Testis (tissue), 3 donors: Measurements from ENCODE around the gene KCNE1. TPM values are rescaled to one million over a fixed set of nuclear protein-coding genes. Genes with fewer than 3 reads are reported as not detected.
A peak's percentile ranks its signal among the peaks of the same experiment; 100 is the strongest.

Source experiments
- DNase-seq: peaks from one replicate; pipeline ENCODE4 v3.0.0-alpha.2; 2019
- H3K27ac ChIP-seq, 2 donors: fragments of 200-600 bp; sonication (generic); one replicate each; pipeline ENCODE4 v1.5.1; 2019
- H3K27me3 ChIP-seq: fragments of 200-600 bp; sonication (generic); one replicate; pipeline ENCODE4 v1.5.1; 2019
- H3K36me3 ChIP-seq: fragments of 200-600 bp; sonication (generic); one replicate; pipeline ENCODE4 v1.5.1; 2017; ENCODE audit warnings: low read depth; ENCODE audit errors: missing control alignments
- H3K4me1 ChIP-seq: fragments of 200-600 bp; sonication (generic); one replicate; pipeline ENCODE4 v1.5.1; 2019
- H3K4me3 ChIP-seq, 2 donors: fragments of 200-600 bp; sonication (generic); one replicate each; pipeline ENCODE4 v1.5.1; 2017 to 2019
- H3K9me3 ChIP-seq: fragments of 200-600 bp; sonication (generic); one replicate; pipeline ENCODE4 v1.5.1; 2017
- POLR2A ChIP-seq: fragments of 450-650 bp; IDR thresholded peaks from one replicate; pipeline ENCODE4 v1.6.1; 2017; ENCODE audit warnings: antibody characterized with exemption, mild to moderate bottlenecking, moderate library complexity
- WGBS, 2 donors: methylation state at CpG; one replicate each; pipeline ENCODE4 v1.1.5; 2018; 5-methylcytosine and 5-hydroxymethylcytosine counted together
- intact Hi-C: fragments of 100-400 bp; cut with DNase I; formaldehyde crosslinking; loops from one replicate; pipeline ENCODE4 v1.15.1; 2023; ENCODE audit warnings: low total_unique reads
- polyA plus RNA-seq: library from polyadenylated mRNA; stranded (reverse); fragments of 350-450 nt; fragmentation: Illumina TruSeq; extraction: RNeasy Lipid Tissue Mini Kit (QIAGEN cat#74804); gene quantifications from one replicate; pipeline ENCODE4 v1.2.3, GENCODE V29; 2014; ENCODE audit warnings: low read depth, low replicate concordance; ENCODE audit not compliant: insufficient read depth
- total RNA-seq, 2 donors: library from RNA; depleted of rRNA; stranded (reverse); fragments of >200 nt; gene quantifications; one replicate each; pipeline ENCODE4 v1.2.3, GENCODE V29; 2016
- TF ChIP-seq, protein P1 (sequence below), 3 experiments: fragments of 450-650 bp in 2 of 3; fragments of 200-600 bp in 1 of 3; sonication (generic) in 1 of 3; IDR thresholded peaks; one replicate each; pipeline ENCODE4 v1.5.1; 2016 to 2019; ENCODE audit warnings: antibody characterized with exemption in 3 of 3, mild to moderate bottlenecking in 2 of 3, moderate library complexity in 1 of 3

The KCNE1 gene
- total and polyA plus RNA-seq, 3 donors from 2014 or later: 7.3 to 16.7 (median 12.4) TPM

- Histone ChIP-seq H3K36me3 (no peaks in the 10 kb centered on the region), H3K27ac (peak overlapping the region; percentile 59 to 60), H3K4me3 (no peak overlapping the region), H3K9me3 (no peaks in the 10 kb centered on the region), H3K4me1 (peaks cover 14% of the 10 kb centered on the region), H3K27me3 (no peaks in the 10 kb centered on the region)
- DNase-seq: peak; percentile 88
- WGBS, 2 donors: 22 to 63% methylated on average over 6 of the region's 6 CpGs
- intact Hi-C loops: no loop called here
- no peak for TF ChIP-seq POLR2A
- TF ChIP-seq, protein P1, sequence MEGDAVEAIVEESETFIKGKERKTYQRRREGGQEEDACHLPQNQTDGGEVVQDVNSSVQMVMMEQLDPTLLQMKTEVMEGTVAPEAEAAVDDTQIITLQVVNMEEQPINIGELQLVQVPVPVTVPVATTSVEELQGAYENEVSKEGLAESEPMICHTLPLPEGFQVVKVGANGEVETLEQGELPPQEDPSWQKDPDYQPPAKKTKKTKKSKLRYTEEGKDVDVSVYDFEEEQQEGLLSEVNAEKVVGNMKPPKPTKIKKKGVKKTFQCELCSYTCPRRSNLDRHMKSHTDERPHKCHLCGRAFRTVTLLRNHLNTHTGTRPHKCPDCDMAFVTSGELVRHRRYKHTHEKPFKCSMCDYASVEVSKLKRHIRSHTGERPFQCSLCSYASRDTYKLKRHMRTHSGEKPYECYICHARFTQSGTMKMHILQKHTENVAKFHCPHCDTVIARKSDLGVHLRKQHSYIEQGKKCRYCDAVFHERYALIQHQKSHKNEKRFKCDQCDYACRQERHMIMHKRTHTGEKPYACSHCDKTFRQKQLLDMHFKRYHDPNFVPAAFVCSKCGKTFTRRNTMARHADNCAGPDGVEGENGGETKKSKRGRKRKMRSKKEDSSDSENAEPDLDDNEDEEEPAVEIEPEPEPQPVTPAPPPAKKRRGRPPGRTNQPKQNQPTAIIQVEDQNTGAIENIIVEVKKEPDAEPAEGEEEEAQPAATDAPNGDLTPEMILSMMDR (IDR thresholded peaks at IDR 0.05): no peak
Observed at GRCh38 chr21:34531399-34531798, 19.4 kb upstream of the KCNE1 start.

DNA sequence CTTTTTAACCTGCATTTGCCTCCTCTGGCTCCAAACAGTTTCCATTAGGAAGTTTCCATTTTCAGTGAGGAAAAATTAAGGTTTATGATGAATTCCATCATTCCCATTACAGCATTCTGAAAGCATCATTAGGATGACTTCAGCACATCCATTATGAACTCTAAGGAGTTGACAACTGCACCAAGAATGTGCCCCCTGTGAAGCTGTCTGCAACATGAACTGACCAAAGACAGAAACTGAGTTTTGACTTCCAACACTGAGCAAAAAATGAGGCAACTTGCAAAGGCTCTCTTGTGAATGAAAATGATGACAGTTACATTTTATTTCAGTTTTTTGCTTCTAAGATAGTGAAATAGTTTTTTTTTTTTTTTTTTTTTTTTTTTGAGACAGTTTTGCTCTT lies 18.3 kb upstream of the KCNE1 start:
- intact Hi-C loops: no loop called here
- no peaks in the 10 kb centered on the region for H3K9me3 ChIP-seq
- TF ChIP-seq POLR2A: no peak
- TF ChIP-seq, protein P1 (IDR thresholded peaks at IDR 0.05): no peak
- H3K27me3 ChIP-seq: no peaks in the 10 kb centered on the region
- DNase-seq: no peak
- no peak overlapping the region for H3K4me3 ChIP-seq
- peaks cover 25% of the 10 kb centered on the region for H3K4me1 ChIP-seq
- no peaks in the 10 kb centered on the region for H3K36me3 ChIP-seq
- no peak overlapping the region for H3K27ac ChIP-seq

- peaks cover 33% of the 10 kb centered on the region for H3K4me1 ChIP-seq
- H3K9me3 ChIP-seq: no peaks in the 10 kb centered on the region
- no peaks in the 10 kb centered on the region for H3K36me3 ChIP-seq
- 90 to 94% methylated on average over 3 of the region's 3 CpGs for WGBS, 2 donors
- H3K4me3 ChIP-seq: no peak overlapping the region
- H3K27ac ChIP-seq: no peak overlapping the region
- TF ChIP-seq, protein P1 (IDR thresholded peaks at IDR 0.05): no peak
- no peak for TF ChIP-seq POLR2A
- H3K27me3 ChIP-seq: no peaks in the 10 kb centered on the region
- no peak for DNase-seq
- intact Hi-C loops: no loop called here
Observed at GRCh38 chr21:34528131-34528561, 16.1 kb upstream of the KCNE1 start.

DNA sequence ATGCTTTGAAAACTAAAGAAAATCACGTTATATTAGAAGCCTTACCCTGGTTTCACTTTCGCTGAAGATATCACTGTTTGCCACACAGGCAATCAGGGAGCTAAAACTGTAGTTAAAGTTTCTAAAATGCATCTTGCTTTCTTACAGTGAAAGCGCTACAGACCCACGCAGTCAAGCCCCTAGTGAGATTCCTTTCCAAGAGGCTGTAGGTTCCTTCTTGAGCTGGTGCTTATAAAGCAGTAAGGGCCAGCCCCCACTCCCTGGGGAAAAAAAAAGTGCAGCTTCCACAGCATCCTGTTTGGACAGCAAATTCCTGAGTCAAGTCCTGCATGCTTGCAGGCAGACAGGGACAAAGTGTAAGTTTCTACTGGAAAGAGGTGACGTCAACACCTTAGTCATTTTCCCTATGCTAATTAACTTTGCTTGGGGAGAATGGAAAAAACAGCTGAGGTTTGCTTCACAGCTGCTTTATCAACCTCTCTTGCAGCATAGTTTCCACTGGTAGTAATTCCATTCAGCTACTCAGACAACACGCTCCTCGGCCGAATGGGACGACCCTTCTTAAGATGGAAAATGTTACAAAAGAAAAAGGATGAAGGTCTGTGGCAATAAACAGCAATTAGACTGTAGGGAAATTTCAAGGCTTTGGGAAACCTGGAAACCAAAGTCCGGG lies 14.7 kb upstream of the KCNE1 start:
- no peak for TF ChIP-seq POLR2A
- TF ChIP-seq, protein P1 (IDR thresholded peaks at IDR 0.05): no peak
- Histone ChIP-seq H3K27ac (peak overlapping the region; percentile 86 to 94), H3K4me1 (peaks cover 39% of the 10 kb centered on the region), H3K27me3 (no peaks in the 10 kb centered on the region), H3K4me3 (peak overlapping the region; percentile 36 to 51), H3K36me3 (no peaks in the 10 kb centered on the region), H3K9me3 (no peaks in the 10 kb centered on the region)
- intact Hi-C loops: no loop called here
- DNase-seq: peak; percentile 71
- 26 to 30% methylated on average over 10 of the region's 10 CpGs for WGBS, 2 donors

GRCh38 chr21:34526241-34526617 lies 14.2 kb upstream of the KCNE1 start:
- Histone ChIP-seq H3K36me3 (no peaks in the 10 kb centered on the region), H3K27ac (peak overlapping the region; percentile 86 to 94), H3K4me1 (peaks cover 35% of the 10 kb centered on the region), H3K9me3 (no peaks in the 10 kb centered on the region), H3K4me3 (peak overlapping the region; percentile 36 to 51), H3K27me3 (no peaks in the 10 kb centered on the region)
- TF ChIP-seq, protein P1 (IDR thresholded peaks at IDR 0.05): no peak
- TF ChIP-seq POLR2A: no peak
- no peak for DNase-seq
- 37 to 46% methylated on average over 5 of the region's 5 CpGs for WGBS, 2 donors
- intact Hi-C loops: no loop called here
